Neural progenitor cell (in vitro differentiated cells): ENCODE results near the gene EIF5A2. TPM values are rescaled to one million over a fixed set of nuclear protein-coding genes. Genes with fewer than 3 reads are reported as not detected.

ENCODE experiments used
- DNase-seq: peaks from one replicate; pipeline ENCODE4 v3.0.0-alpha.2; 2016; ENCODE audit warnings: low spot score
- H2AFZ ChIP-seq: fragments of 200-600 bp; sonication (generic); replicated peaks from 2 replicates; pipeline ENCODE4 v1.6.1; 2016; ENCODE audit warnings: antibody characterized with exemption
- H3F3A ChIP-seq: fragments of 200-600 bp; sonication (generic); 2 replicates; pipeline ENCODE4 v1.6.1; 2016; ENCODE audit warnings: antibody characterized with exemption, low read depth
- H3K27ac ChIP-seq: fragments of 200-600 bp; sonication (generic); 2 replicates; pipeline ENCODE4 v1.5.1; 2016; ENCODE audit warnings: mild to moderate bottlenecking
- H3K27me3 ChIP-seq: fragments of 200-600 bp; sonication (generic); 2 replicates; pipeline ENCODE4 v1.6.1; 2016; ENCODE audit warnings: mild to moderate bottlenecking, moderate library complexity
- H3K36me3 ChIP-seq: fragments of 200-600 bp; sonication (generic); 2 replicates; pipeline ENCODE4 v1.5.1; 2016
- H3K4me1 ChIP-seq: fragments of 200-600 bp; sonication (generic); 2 replicates; pipeline ENCODE4 v1.6.1; 2016; ENCODE audit warnings: mixed run types
- H3K4me2 ChIP-seq: fragments of 200-600 bp; sonication (generic); 2 replicates; pipeline ENCODE4 v1.6.1; 2016
- H3K4me3 ChIP-seq: fragments of 200-600 bp; sonication (generic); 2 replicates; pipeline ENCODE4 v1.5.1; 2016
- H3K79me2 ChIP-seq: fragments of 200-600 bp; sonication (generic); 2 replicates; pipeline ENCODE4 v1.6.1; 2016; ENCODE audit warnings: low read depth
- H3K9ac ChIP-seq: fragments of 200-600 bp; sonication (generic); 2 replicates; pipeline ENCODE4 v1.6.1; 2016
- H3K9me3 ChIP-seq: fragments of 200-600 bp; sonication (generic); 2 replicates; pipeline ENCODE4 v1.5.1; 2016; ENCODE audit warnings: low read depth
- H4K20me1 ChIP-seq: fragments of 200-600 bp; sonication (generic); 2 replicates; pipeline ENCODE4 v1.6.1; 2016; ENCODE audit warnings: low read depth
- H3K27ac Mint-ChIP-seq: 3 replicates; pipeline ENCODE4 v1.8.0; 2021; ENCODE audit warnings: mixed read lengths
- H3K27me3 Mint-ChIP-seq: 2 replicates; pipeline ENCODE4 v1.8.0; 2022; ENCODE audit warnings: low read depth, mild to moderate bottlenecking, inconsistent platforms, moderate library complexity, mixed read lengths; ENCODE audit not compliant: insufficient read depth
- H3K36me3 Mint-ChIP-seq: 3 replicates; pipeline ENCODE4 v1.8.0; 2021; ENCODE audit warnings: mixed read lengths
- H3K4me1 Mint-ChIP-seq: 3 replicates; pipeline ENCODE4 v1.8.0; 2021; ENCODE audit warnings: mixed read lengths
- H3K4me3 Mint-ChIP-seq: 3 replicates; pipeline ENCODE4 v1.8.0; 2021; ENCODE audit warnings: mild to moderate bottlenecking, moderate library complexity, mixed read lengths
- H3K9me3 Mint-ChIP-seq: 3 replicates; pipeline ENCODE4 v1.8.0; 2020; ENCODE audit warnings: mixed read lengths
- CTCF ChIP-seq: fragments of 200-600 bp; sonication (generic); IDR thresholded peaks from 2 replicates; pipeline ENCODE4 v1.5.1; 2017; ENCODE audit warnings: antibody characterized with exemption, mild to moderate bottlenecking
- EZH2 ChIP-seq: fragments of 200-600 bp; sonication (generic); IDR thresholded peaks from 2 replicates; pipeline ENCODE4 v1.6.1; 2017; ENCODE audit warnings: antibody characterized with exemption, mild to moderate bottlenecking, moderate library complexity
- EZH2phosphoT487 ChIP-seq: fragments of 200-600 bp; sonication (generic); IDR thresholded peaks from 2 replicates; pipeline ENCODE4 v1.6.1; 2017; ENCODE audit warnings: antibody characterized with exemption
- total RNA-seq: library from RNA; depleted of rRNA; stranded (reverse); fragments of >200 nt; gene quantifications from 2 replicates; pipeline ENCODE4 v1.2.3, GENCODE V29; 2015; ENCODE audit warnings: low replicate concordance

EIF5A2 gene
- total RNA-seq, 1 donor from 2014 or later = 6.6 TPM

- Histone ChIP-seq H3K79me2 (no peaks in the 10 kb centered on the region), H3K4me3 (no peak overlapping the region), H3K36me3 (no peaks in the 10 kb centered on the region), H2AFZ (peak overlapping the region; percentile 84), H3K27me3 (no peaks in the 10 kb centered on the region), H4K20me1 (no peaks in the 10 kb centered on the region), H3K4me1 (no peaks in the 10 kb centered on the region), H3K27ac (no peak overlapping the region), H3K4me2 (no peak overlapping the region), H3K9ac (no peak overlapping the region), H3F3A (no peaks in the 10 kb centered on the region), H3K9me3 (no peaks in the 10 kb centered on the region)
- no peak for TF ChIP-seq EZH2
- TF ChIP-seq EZH2phosphoT487 = no peak
- TF ChIP-seq CTCF = no peak
- DNase-seq = no peak
- Mint-ChIP-seq H3K27ac (no peak overlapping the region), H3K4me3 (no peak overlapping the region), H3K4me1 (no peaks in the 10 kb centered on the region), H3K36me3 (no peaks in the 10 kb centered on the region), H3K9me3 (no peaks in the 10 kb centered on the region), H3K27me3 (no peaks in the 10 kb centered on the region)
Observed at GRCh38 chr3:170953229-170953628, 44.8 kb upstream of the EIF5A2 start.

GRCh38 chr3:170949211-170949610, 40.8 kb upstream of the EIF5A2 start:
- H3K9ac ChIP-seq = no peak overlapping the region
- Mint-ChIP-seq H3K27me3 (no peaks in the 10 kb centered on the region), H3K36me3 (no peaks in the 10 kb centered on the region), H3K9me3 (peaks cover 14% of the 10 kb centered on the region), H3K4me1 (no peaks in the 10 kb centered on the region), H3K4me3 (no peak overlapping the region), H3K27ac (no peak overlapping the region)
- H3K36me3 ChIP-seq = no peaks in the 10 kb centered on the region
- H3K4me2 ChIP-seq = no peak overlapping the region
- H3K9me3 ChIP-seq = no peaks in the 10 kb centered on the region
- H3K27me3 ChIP-seq = no peaks in the 10 kb centered on the region
- no peaks in the 10 kb centered on the region for H3F3A ChIP-seq
- H2AFZ ChIP-seq = no peak overlapping the region
- no peak overlapping the region for H3K4me3 ChIP-seq
- no peak for DNase-seq
- TF ChIP-seq EZH2 (no peak), CTCF (no peak), EZH2phosphoT487 (no peak)
- no peaks in the 10 kb centered on the region for H4K20me1 ChIP-seq
- no peaks in the 10 kb centered on the region for H3K4me1 ChIP-seq
- H3K79me2 ChIP-seq = no peaks in the 10 kb centered on the region
- no peak overlapping the region for H3K27ac ChIP-seq

- no peak for DNase-seq
- H3K27ac Mint-ChIP-seq = no peak overlapping the region
Observed at GRCh38 chr3:170947018-170947769, 38.8 kb upstream of the EIF5A2 start.

More at GRCh38 chr3:170947018-170947769, 38.8 kb upstream of the EIF5A2 start:
- Histone ChIP-seq H3F3A (no peaks in the 10 kb centered on the region), H2AFZ (no peak overlapping the region), H3K4me1 (no peaks in the 10 kb centered on the region), H3K27ac (no peak overlapping the region), H3K9me3 (no peaks in the 10 kb centered on the region), H3K4me3 (no peak overlapping the region), H3K9ac (no peak overlapping the region), H3K4me2 (no peak overlapping the region), H3K36me3 (no peaks in the 10 kb centered on the region), H3K27me3 (no peaks in the 10 kb centered on the region), H3K79me2 (no peaks in the 10 kb centered on the region), H4K20me1 (no peaks in the 10 kb centered on the region)
- no peaks in the 10 kb centered on the region for H3K4me1 Mint-ChIP-seq
- no peak overlapping the region for H3K4me3 Mint-ChIP-seq
- peaks cover 16% of the 10 kb centered on the region for H3K9me3 Mint-ChIP-seq
- no peaks in the 10 kb centered on the region for H3K27me3 Mint-ChIP-seq
- TF ChIP-seq EZH2phosphoT487 = no peak
- no peak for TF ChIP-seq EZH2
- no peak for TF ChIP-seq CTCF
- H3K36me3 Mint-ChIP-seq = no peaks in the 10 kb centered on the region
